Right lung (tissue), 10 donors: ENCODE measurements around the gene FRMD5. TPM values are rescaled to one million over a fixed set of nuclear protein-coding genes. Genes with fewer than 3 reads are reported as not detected.
"Not testable (repeated sequence)": the region's sequence is repeated elsewhere in the genome, so short reads cannot be mapped to it uniquely, and the experiment has no call there.

ENCODE experiments used
- DNase-seq, 2 donors: peaks; one replicate each; pipeline ENCODE4 v3.0.0-alpha.2; 2013
- long read RNA-seq, 8 donors: transcript quantifications; one replicate each; lab custom pipeline, GENCODE V29; 2026
- polyA plus RNA-seq, 5 donors: library from polyadenylated mRNA; unstranded; fragments of 120-200 nt; gene quantifications; one replicate each; pipeline versions ENCODE4 v1.2.1 to v1.2.3, GENCODE V29; 2013; ENCODE audit warnings: inconsistent platforms in 1 of 5, low replicate concordance in 1 of 5; ENCODE audit not compliant: insufficient read length in 5 of 5, insufficient read depth in 1 of 5

FRMD5 gene
- 1 to 10 TPM; 1.7 to 2.0 (median 1.8) TPM for polyA plus RNA-seq
- long read RNA-seq, donor 1: 0 reads
- long read RNA-seq, donor 2: 0 reads
- long read RNA-seq, donor 3: 0 reads
- long read RNA-seq, donor 4: 0 reads
- long read RNA-seq, donor 5: 0 reads
- long read RNA-seq, donor 6: 0 reads
- long read RNA-seq, donor 7: 0 reads
- long read RNA-seq, donor 8: 0 reads

DNA sequence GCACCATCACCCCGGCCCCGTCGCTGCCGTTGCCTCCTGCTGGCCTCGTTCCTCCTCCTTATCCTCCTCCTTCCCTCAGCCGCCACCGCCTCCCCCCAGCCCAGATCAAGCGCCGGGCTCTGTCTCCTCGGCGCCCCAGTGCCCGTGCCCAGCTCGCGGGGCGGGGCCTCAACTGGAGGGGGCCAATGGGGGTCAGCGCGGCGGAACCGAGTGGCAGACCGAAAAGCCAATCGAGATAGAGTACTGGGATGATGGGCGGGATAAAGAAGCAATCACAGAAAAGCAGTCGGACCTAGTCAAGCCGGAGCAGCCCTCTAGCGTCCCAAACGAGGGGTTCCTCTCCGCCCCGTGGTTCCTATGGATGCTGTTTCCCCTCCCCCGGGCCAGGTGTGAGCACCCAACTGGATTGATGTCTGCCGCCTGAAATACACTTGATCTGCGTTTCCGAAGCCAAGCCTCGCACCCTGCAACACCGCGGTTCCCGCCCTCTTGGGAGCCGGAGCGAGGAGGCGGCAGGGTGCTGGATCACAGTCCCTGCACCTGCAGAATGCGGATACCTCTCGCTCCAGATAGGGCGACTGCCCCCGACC lies at the start of gene FRMD5:
Gene FRMD5, minus strand, starts transcription at position 121 of the 590 bp plus-strand sequence.
- DNase-seq: peak; percentile 84 to 86

DNA sequence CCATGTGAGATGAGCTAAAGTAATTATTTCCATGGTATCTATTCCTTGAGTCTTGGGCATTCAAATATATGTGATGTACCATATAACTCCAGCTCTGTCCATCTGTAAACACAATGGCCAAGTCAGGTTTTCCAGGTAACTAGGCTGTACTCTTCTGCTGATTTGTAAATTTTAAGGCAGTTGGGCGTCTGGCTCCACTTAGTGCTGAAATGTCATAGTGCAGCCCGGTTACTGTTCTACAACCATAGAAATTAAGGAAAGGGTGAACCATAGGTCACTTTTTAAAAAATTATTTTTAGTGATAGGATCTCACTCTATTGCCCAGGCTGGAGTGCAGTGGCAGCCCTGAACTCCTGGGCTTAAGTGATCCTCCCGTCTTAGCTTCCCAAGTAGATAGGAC lies 48.8 kb upstream of the FRMD5 start:
- DNase-seq: no peak

DNA sequence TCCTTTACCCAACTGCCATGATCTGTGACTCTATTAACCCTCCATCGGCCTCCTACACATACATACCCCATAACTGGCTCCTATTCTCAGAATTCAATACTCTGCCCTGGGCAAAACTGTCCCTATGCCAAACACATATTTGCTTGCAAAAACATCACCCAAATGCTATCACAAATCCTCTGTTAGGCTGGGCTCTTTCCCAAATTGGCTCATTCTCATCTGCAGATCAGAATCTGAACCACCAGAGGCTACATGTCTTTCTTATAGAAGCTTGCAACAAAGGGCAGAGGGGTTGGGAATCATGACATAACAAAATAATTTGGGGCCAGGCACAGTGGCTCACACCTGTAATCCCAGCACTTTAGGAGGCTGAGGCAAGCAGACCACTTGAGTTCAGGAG lies 48.1 kb upstream of the FRMD5 start:
- DNase-seq: no peak

DNA sequence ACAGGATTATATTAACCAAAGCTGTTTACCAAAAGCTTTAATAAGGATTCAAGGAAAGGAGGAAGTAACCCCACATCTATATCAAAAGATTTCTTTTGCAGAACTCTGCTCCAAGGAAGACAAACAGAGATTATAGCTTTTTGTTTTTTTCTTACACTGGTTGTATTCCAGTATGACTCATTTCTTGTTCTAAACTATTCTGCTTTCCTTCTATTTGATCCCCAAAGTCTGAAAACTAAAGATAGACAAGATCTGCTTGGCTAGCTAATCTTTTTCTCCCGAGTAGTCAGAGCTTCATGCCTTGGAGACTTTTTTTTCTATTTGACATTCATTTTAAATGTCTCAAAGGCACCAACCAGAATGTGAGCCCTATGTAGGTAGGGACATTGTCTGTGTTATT lies 36.8 kb upstream of the FRMD5 start:
- DNase-seq: no peak

DNA sequence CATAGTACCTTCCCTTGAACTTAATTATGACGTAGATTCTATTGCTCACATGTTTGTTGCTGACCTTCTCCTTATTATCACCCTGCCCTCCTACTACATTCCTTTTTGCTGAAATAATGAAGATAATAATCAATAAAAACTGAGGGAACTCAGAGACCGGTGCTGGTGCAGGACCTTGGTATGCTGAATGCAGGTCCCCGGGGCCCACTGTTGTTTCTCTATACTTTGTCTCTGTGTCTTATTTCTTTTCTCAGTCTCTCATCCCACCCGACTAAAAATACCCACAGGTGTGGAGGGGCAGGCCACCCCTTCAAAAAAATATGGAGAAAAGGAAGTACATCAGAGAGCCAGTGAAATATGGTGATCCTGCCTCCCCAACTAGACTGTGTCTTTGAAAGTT lies 34.2 kb upstream of the FRMD5 start:
- not testable (repeated sequence) for DNase-seq

DNA sequence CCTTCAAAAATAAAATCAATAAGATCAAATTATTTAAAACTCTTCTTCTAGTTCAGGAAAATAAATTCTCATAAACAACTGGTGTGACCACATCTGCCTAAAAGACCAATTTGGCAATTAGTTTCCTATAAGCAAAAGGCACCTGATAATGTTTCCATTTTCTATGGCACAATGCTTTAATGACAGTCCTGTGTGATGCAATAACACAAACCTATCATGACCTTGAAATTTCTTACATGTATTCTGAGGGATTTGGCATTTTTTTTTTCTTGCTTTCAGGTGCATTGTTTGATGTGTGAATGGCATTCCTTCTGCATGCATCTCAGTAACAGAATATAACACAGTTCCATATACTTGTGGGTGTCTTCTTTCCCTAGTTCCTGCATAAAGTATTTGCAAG lies 32.5 kb upstream of the FRMD5 start:
- no peak for DNase-seq

DNA sequence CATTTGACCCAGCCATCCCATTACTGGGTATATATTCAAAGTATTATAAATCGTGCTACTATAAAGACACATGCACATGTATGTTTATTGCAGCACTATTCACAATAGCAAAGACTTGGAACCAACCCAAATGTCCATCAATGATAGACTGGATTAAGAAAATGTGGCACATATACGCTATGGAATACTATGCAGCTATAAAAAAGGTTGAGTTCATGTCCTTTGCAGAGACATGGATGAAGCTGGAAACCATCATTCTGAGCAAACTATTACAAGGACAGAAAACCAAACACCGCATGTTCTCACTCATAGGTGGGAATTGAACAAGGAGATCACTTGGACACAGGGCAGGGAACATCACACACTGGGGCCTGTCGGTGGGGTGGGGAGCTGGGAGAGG lies 31.9 kb upstream of the FRMD5 start:
- DNase-seq: not testable (repeated sequence)

DNA sequence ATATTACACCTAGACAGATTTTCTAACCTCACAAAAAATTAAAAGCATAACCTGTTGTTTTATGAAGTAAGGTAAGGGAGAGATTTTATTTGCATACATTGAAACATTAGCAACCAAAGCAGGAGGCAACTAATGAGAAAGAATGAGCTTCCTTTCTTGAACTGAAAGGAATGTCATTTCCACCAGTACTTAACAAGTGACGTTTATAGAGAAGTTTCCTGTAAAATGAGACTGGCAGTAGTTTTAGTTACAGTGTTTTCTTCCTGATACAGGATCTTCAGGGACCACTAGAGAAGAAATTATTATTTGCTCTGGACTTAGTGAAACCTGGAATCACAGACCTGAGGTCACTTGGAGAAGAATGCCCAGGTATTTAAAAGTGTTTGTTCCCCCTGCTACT lies 27.4 kb upstream of the FRMD5 start:
- peak; percentile 5 to 16 for DNase-seq

DNA sequence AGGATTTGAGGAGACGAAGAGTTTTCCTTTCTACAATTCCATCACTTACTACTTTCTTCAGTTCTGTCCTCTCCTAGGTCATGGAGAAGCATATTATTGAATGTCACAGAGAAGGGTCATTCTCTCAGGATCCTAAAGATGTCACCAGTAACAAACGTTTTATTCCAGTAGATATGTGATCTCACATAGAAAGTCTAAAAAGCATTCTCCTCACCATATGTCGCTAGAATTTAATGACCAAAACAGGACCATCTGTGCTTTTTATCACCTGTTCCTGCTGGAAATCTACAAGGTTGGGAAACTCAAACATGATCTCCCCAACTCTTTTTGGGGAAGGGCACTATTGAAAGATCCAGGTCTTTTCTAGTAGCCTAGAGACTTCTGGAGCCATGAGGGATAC lies 24.0 kb upstream of the FRMD5 start:
- no peak for DNase-seq

DNA sequence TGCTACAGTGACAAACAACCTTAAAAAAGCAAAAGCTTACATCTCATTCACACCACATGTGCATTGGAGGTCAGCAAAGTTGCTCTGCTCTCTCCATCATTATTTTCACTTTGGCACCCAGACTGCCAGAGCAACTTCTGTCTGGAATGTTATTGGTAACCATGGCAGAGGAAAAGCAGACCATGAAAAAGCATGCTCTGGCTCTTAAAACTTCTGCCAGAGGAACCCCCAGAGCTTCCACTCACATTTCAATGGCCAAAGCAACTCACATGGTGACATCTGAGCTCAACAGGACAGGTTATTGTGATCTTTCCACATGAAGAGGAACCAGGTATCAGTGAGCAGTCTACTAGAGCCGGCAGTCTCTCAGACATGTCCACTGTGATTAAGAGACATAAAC lies 21.9 kb upstream of the FRMD5 start:
- DNase-seq: no peak

DNA sequence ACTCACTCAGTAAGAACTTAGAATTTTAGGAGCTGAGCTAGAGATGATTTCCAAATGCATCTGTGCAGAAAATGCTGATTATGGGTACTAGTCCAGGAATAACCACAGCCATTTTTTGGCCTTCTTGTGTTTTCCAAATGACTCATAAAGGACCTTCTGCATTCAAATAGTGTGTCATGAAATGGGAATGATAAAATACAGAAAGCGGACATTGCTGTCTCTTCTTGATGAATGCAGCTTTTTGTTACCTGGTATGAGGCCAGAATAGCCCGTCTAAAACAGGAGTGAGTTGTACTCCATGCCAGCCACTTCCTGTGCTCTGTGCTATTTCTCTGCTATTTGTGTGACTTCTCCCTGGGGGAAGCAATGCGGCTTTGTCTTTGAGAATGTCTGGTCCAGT lies 20.5 kb upstream of the FRMD5 start:
- no peak for DNase-seq

DNA sequence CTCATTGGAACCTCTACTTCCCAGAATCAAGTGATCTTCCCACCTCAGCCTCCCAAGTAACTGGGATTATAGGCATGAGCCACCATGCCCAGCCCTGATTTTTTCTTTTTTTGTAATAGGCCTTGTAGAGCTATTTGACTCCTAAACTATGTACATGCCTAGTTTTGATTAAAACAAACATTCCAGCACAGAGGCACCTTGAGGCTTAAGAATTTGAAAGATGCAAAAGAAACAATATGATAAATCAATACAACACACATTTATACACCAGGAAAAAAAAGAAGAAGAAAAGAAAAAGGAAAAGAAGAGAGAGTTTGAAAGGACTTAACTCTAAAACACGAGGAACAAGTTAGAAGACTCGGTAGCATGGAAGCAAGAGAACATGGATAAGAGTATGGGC lies 13.9 kb upstream of the FRMD5 start:
- no peak for DNase-seq

DNA sequence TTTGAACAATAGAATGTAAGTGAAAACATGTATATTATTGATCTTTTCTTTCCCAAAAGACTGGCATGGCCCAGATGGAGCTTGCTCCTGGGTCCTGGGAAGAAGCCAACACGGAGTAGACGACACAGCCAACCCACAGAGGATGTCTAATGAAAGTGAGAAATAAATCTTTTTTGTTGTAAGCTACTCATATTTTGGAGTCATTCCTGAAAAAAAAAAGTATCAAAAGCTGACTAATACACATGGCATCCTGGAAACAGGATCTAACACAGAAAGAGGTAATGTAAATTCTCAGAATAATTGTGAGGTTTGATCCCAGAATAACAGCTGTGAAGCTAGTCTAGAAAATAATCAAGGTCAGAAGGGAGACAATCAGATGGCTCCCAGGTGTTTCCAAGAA lies 12.6 kb upstream of the FRMD5 start:
- DNase-seq: no peak

DNA sequence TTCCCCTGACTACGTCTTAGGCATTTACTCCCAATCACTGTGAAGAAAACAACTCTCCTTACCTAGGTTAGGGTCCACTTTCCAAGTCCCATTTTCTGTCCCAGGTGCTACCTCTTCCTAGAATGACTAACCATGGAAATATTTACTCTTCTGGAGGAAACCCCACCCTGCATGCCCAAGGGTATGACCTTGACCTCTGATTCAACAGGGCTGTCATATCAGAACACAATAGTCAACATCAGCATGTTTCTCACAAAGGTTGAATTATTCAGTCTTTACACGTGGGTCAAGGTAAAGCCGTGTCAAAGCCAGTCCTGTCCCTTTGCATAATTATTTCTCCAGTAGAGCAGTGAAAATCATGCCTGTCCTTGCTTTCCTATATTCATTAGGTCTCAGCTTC lies 4.3 kb upstream of the FRMD5 start:
- DNase-seq: no peak

DNA sequence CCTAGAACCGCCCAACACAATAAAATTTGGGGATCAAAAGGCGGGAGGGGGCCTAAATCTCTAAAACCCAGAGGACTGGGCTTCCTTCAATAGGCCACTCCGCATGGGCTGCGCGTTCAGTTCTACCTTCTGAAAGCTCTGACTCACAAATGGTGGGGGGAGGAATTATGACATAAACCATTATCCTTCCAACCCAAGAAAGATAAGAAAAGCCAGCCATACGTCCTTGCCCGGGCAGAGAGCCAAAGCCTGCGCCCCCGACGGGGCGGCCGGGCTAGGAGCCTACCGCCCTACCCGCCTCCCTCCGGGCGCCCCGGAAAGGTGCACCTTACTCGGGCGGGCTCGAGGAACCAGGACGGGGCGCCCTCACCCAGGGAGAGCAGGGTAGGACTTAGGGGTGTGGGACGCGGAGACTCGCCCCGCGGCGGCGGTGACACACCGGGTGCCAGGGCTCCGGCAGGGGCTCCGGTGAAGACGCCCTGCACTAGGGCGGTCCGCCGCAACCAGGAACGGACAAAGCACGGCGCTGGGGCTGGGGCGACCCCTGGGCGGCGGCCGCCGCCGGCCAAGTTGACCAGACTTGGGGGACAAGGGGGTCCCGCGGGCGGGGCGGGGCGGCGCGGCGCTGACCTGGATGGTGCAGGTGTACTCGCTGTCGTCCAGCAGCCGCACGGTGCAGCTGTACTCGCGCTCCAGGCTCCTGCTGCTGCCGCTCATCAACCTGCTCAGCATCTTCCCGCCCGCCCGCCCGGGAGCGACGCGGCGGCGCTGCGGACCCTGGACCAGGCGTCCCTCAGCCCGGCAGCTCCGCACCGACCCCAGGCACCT lies 534 bp downstream of the FRMD5 start:
- peak; percentile 14 to 20 for DNase-seq

DNA sequence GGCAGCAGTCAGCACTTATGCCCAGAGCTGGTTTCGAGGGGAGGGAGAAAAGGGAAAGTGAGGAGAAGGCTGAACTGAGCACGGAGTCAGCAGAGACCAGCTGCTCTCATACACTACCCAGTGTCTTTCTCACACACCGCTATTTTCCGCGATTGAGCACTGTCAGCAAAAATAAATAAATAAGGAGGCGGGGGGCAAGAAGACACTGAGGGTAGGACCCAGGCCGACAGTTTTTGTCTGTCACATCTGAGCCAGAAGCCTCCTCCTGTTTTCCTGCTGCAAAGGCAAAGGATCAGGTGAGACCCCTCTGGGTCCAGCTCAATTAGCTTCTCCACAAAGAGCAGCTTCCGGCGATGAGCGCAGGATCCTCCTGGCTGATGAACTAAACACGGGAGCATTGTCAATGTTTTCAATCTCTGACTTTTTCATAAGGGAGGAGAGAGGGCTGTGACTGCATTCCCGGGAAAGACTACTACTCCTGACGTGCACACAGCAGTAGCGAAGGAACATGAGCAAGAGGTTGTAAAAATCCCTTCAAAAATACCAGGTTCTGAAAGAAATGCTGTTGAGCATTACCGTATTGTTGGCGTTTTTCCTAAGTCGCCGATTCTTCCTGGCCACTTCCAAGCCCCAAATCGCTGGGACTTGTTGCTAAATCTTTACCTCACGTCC lies 1.3 kb downstream of the FRMD5 start:
- DNase-seq: peak in 1 of 2 donors; percentile 7

DNA sequence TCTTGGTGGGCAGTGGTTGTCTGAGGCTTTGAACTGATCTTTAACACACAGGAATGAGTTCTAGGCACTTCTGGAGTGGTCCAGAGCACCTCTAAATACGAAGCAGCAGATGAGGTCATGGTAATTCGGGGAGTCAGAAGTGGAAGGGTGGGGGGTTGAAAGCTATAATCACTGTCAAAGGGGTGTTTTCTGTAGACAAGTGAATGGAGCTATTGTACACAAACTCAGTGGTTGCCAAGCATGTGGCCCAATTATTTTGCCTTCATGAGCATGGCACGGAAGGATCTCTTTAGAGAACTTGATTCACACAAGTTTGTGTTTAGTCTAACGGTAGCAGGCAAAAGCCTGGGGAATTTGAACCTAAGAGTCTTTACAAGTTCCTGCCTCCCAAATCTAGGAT lies 6.3 kb downstream of the FRMD5 start:
- DNase-seq: no peak

DNA sequence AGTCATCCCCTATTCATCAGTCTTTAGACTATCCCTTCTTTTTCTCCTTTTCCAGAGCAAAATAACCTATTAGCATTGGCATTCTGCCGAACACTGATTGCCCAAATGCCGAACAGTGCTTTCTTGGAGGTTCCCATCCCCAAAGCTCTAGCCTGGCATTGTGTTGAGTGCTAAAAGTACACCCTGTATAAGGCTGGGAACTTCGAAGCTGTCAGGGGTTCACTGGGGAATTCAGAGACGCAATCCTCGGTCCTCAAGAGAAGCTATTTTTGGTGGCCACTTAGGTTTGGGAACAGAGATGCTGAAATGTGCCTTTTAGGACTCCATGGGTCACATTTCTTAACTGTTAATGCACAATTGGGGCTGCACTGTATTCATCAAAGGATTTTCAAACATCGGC lies 8.4 kb downstream of the FRMD5 start:
- no peak for DNase-seq

DNA sequence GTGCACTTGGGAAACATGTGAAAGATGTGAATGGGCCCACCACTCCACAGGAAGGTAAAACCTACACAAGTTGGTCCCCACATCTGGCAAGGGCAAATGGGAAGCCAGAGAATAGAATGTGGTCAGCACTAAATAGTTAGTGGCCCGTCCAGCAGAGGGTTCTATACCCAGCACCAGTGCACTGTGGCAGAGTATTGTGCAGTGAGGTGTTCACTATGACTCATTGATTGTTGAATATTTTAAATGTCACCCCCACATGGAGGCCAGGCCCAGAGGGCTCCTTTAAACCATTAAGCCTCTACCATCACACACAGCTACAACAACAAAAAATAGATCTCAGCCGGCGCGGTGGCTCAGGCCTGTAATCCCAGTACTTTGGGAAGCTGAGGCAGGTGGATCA lies 11.7 kb downstream of the FRMD5 start:
- DNase-seq: no peak

DNA sequence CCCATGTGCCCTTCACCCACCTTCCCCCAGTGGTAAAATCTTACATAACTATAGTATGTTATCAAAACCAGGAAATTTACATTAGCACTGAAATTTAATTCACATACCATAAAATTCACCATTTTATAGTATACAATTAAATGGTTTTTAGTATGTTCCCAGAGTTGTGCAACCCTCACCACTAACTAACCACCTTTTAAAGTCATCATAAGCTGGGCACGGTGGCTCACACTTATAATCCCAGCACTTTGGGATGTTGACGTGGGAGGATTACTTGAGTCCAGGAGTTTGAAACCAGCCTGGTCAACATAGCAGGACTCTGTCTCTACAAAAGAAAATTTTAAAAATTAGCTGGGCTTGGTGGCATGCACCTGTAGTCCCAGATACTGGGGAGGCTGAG lies 13.7 kb downstream of the FRMD5 start:
- DNase-seq: no peak

DNA sequence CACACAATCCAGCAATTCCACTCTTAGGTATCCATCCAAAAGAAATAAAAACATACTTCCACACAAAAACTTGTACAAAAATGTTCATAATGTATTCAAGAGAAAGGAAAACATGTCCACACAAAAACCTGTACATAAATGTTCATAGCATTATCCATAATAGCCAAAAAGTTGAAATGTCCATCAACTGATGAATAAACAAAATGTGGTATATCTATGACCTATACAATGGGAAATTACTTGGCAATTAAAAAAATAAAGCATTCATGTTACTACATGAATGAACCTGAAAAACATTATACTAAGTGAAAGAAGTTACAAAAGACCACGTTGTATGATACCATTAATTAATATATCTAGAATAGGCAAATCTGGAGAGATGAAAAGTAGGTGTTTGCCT lies 17.9 kb downstream of the FRMD5 start:
- DNase-seq: no peak

DNA sequence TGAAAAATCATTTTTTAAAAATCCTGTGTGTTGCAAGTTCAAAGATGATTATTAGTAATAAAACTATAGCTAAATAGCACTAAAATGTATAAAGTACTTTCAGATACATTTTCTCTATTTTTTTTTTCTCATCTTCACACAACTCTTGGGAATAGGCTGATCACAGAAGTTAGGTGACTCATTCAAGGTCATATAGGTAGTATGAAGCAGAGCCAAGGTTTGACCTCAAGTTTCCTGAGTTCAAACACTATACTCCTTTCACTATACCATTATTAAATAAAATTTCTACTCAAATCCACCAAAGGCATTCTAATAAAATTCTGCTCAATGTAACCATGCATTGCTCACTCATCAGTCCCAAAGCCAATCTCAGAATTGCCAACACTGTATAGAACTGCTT lies 21.3 kb downstream of the FRMD5 start:
- no peak for DNase-seq

DNA sequence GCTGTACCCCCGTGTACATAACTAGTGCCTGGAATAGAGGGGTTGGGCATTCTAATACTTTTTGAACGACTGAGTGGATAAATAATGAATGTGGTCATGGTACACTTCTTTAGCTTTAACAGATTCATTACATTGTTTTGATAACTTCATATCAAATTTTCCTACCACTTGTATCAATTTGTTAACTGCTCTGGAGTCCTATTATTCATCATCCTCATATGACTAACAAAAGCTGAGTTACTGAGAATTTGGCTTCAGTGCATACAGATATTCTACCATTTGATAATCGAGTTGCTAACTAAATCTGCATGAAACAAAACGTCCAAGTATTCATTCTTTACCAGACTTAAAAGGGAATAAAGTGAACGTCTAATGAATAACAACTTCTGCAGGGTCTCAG lies 31.7 kb downstream of the FRMD5 start:
- DNase-seq: no peak
